Common myeloid progenitor, CD34-positive (primary cell): ENCODE data around the gene SYCP1.
A peak's percentile ranks its signal among the peaks of the same experiment; 100 is the strongest.
"Not testable (repeated sequence)": the region's sequence is repeated elsewhere in the genome, so short reads cannot be mapped to it uniquely, and the experiment has no call there.

ENCODE experiments used
- CTCF ChIA-PET: fragments of 350-600 bp; sonication (Branson Sonifier 250); formaldehyde crosslinking; loops from one replicate; lab custom pipeline; 2021; ENCODE audit warnings: antibody characterized with exemption; lab: Charles Lee
- POLR2A ChIA-PET: fragments of 350-600 bp; sonication (Branson Sonifier 250); formaldehyde crosslinking; loops from one replicate; lab custom pipeline; 2021; ENCODE audit warnings: antibody characterized with exemption; lab: Charles Lee
- DNase-seq, 3 donors: peaks; one replicate each; pipeline versions ENCODE4 v3.0.0 to v3.0.0-alpha.2; 2013
- H3K27ac ChIP-seq, 2 experiments: 1 replicate in 1 of 2; 2 replicates in 1 of 2; pipeline ENCODE4 v1.7.0; 2013; ENCODE audit warnings: inconsistent platforms in 2 of 2, low read length in 2 of 2, mild to moderate bottlenecking in 2 of 2, low read depth in 1 of 2, moderate library complexity in 1 of 2; ENCODE audit not compliant: severe bottlenecking in 2 of 2, insufficient read depth in 1 of 2, poor library complexity in 1 of 2
- H3K27me3 ChIP-seq, 5 experiments: replicated peaks in 2 of 5; 1 replicate in 3 of 5; 2 replicates in 2 of 5; pipeline versions ENCODE4 v1.6.1 to v1.7.0; 2013; ENCODE audit warnings: low read length in 4 of 5, mild to moderate bottlenecking in 2 of 5, moderate library complexity in 2 of 5, inconsistent platforms in 1 of 5; ENCODE audit not compliant: insufficient read depth in 5 of 5, control insufficient read depth in 4 of 5
- H3K36me3 ChIP-seq, 4 experiments: 1 replicate in 2 of 4; 2 replicates in 2 of 4; pipeline versions ENCODE4 v1.6.1 to v1.7.0; 2013; ENCODE audit warnings: low read length in 3 of 4, control low read depth in 1 of 4, mild to moderate bottlenecking in 1 of 4; ENCODE audit not compliant: control insufficient read depth in 4 of 4, insufficient read depth in 4 of 4
- H3K4me1 ChIP-seq, 4 experiments: 1 replicate in 3 of 4; 2 replicates in 1 of 4; pipeline versions ENCODE4 v1.6.1 to v1.7.1; 2013; ENCODE audit warnings: low read length in 3 of 4, mild to moderate bottlenecking in 3 of 4, control low read depth in 1 of 4, inconsistent platforms in 1 of 4, moderate library complexity in 1 of 4; ENCODE audit not compliant: control insufficient read depth in 4 of 4, insufficient read depth in 4 of 4; ENCODE audit errors: control extremely low read depth in 1 of 4
- H3K4me3 ChIP-seq, 7 experiments: 1 replicate in 4 of 7; 2 replicates in 3 of 7; pipeline versions ENCODE4 v1.5.1 to v1.7.0; 2013; ENCODE audit warnings: mild to moderate bottlenecking in 7 of 7, low read length in 6 of 7, moderate library complexity in 6 of 7, inconsistent platforms in 2 of 7, low read depth in 2 of 7, control low read depth in 1 of 7; ENCODE audit not compliant: insufficient read depth in 4 of 7, control insufficient read depth in 1 of 7; ENCODE audit errors: extremely low read depth in 1 of 7
- H3K9me3 ChIP-seq, 5 experiments: 1 replicate in 4 of 5; 2 replicates in 1 of 5; pipeline versions ENCODE4 v1.6.1 to v1.7.1; 2013; ENCODE audit warnings: low read length in 4 of 5, mild to moderate bottlenecking in 2 of 5, inconsistent platforms in 1 of 5, low read depth in 1 of 5, moderate library complexity in 1 of 5; ENCODE audit not compliant: control insufficient read depth in 4 of 5, insufficient read depth in 2 of 5; ENCODE audit errors: control extremely low read depth in 1 of 5
- WGBS: methylation state at CpG from one replicate; pipeline ENCODE4 v1.1.5; 2013; ENCODE audit not compliant: insufficient coverage; 5-methylcytosine and 5-hydroxymethylcytosine counted together

SYCP1 gene

DNA sequence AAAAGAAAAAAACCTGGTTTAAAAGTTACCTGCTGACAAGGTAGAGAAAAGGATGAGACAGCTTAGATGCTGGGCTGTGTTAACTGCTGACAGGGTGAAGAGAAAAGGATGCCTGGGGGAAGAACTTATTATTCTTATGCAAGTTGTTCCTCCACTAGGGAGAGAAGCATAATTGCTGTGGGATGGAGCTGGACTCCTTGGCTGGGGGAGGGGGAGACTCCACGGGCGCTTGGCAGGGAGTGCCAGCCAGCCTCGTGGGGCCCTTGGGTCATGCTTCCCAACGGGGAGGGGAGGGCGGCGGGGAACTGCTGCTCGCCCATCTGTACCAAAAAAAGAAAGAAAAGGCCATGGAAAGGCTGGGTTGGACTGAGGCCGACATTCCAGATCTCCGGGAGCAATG is 47.2 kb downstream of the SYCP1 start:
- no peak overlapping the region for H3K27ac ChIP-seq
- H3K9me3 ChIP-seq = peaks cover 0 to 2% (median 0%) of the 10 kb centered on the region in 5 experiments
- DNase-seq = no peak
- H3K4me3 ChIP-seq = no peak overlapping the region
- 88% methylated on average over 9 of the region's 9 CpGs for WGBS
- no peaks in the 10 kb centered on the region for H3K27me3 ChIP-seq
- no peaks in the 10 kb centered on the region for H3K36me3 ChIP-seq
- POLR2A ChIA-PET = no interaction called here
- H3K4me1 ChIP-seq = no peaks in the 10 kb centered on the region
- CTCF ChIA-PET = no interaction called here

DNA sequence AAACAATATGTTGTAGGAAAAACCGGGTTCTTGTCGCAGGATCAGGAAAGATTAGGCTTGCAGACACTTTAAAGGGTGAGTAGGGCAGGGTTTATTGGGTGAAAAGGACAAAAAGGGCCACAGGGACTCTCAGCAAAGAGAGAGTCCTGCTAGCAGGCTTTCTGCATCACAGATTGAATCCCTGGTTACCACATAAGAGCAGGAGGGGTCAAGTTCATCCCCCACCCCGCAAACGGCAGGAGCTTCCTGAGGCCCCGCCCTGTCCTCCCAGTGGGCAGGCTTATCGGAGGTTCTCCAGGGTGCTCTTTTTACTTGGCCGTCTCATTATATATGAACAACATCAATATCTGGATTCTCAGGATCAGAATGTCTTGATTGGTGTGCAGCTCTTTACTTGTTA is 47.7 kb downstream of the SYCP1 start:
- ChIA-PET POLR2A (no interaction called here), CTCF (no interaction called here)
- Histone ChIP-seq H3K36me3 (no peaks in the 10 kb centered on the region), H3K4me1 (no peaks in the 10 kb centered on the region), H3K27ac (no peak overlapping the region), H3K27me3 (no peaks in the 10 kb centered on the region), H3K9me3 (peaks cover 0 to 2% (median 0%) of the 10 kb centered on the region in 5 experiments), H3K4me3 (no peak overlapping the region)
- WGBS = 61% methylated on average over 2 of the region's 7 CpGs
- DNase-seq = no peak

DNA sequence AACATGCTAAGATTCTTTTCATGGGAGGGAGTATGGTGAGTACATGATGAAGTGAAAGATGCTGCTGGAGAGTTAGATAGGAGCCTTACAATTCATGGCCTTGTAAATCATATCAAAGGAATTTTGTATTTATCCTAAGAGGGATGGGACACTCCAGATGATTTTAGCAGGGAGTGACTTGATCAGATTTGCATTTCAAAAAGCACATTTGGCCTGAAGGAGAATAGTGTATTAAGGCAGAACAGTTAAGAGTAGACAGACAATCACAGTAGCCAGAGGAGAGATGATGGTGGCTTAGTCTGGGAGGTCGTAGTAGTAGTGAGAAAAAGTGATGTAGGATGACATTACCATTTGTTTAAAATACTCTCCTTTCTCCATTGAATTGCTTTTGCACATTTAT is 48.8 kb downstream of the SYCP1 start:
- POLR2A ChIA-PET = no interaction called here
- CTCF ChIA-PET = no interaction called here

DNA sequence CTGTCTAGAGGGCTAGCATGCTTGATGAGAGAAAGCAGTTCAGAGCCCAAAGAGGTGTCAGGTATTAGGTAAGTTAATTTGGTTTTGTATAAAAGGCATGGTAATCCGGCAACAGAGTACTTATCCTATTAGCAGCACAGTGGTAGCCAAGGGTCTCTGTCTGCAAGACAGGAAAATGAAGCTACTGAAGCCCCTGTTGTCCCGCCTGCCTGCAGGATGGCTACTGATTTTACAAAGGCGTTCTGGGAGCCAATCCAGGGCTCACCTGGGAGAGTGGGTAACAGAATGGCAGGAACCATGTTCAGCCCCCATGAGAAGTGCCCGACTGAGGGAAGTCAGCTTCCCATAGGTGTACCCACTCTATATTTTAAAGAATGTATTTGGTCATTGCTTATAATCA is 61.1 kb downstream of the SYCP1 start:
- H3K36me3 ChIP-seq, H3K9me3 ChIP-seq, DNase-seq, H3K4me1 ChIP-seq, H3K27ac ChIP-seq, CTCF ChIA-PET, POLR2A ChIA-PET, H3K27me3 ChIP-seq, H3K4me3 ChIP-seq: not testable (repeated sequence)
- 93% methylated on average over 2 of the region's 4 CpGs for WGBS

More for the DNA sequence above, 48.8 kb downstream of the SYCP1 start:
- Histone ChIP-seq H3K27me3 (no peaks in the 10 kb centered on the region), H3K4me1 (no peaks in the 10 kb centered on the region), H3K36me3 (no peaks in the 10 kb centered on the region), H3K4me3 (no peak overlapping the region), H3K9me3 (peaks cover 0 to 2% (median 0%) of the 10 kb centered on the region in 5 experiments), H3K27ac (no peak overlapping the region)
- WGBS = no CpG with 5 or more reads among the region's 1 CpG
- DNase-seq = no peak

DNA sequence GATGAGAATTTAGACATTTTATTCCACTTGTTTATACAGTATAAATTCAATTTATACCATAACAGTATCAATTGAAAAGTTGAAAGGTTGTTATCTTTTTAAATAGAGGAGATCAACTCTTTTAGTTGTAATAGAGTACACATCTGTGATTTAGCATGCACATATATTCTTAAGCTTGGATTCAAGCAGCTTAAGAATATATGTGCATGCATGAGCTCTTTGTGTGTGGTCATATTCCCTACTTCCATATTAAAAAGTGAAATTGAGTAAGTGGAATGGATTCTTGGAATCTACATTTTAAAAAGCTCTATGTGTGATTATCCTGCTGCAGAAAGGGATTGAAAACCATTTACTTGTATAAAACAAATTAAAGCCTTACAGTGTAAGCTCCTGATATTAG is 71.9 kb downstream of the SYCP1 start:
- CTCF ChIA-PET = no interaction called here
- H3K27me3 ChIP-seq = no peaks in the 10 kb centered on the region
- H3K27ac ChIP-seq = no peak overlapping the region
- no peak for DNase-seq
- H3K4me1 ChIP-seq = no peaks in the 10 kb centered on the region
- POLR2A ChIA-PET = no interaction called here
- H3K36me3 ChIP-seq = no peaks in the 10 kb centered on the region
- peaks cover 0 to 2% (median 0%) of the 10 kb centered on the region in 5 experiments for H3K9me3 ChIP-seq
- H3K4me3 ChIP-seq = no peak overlapping the region

DNA sequence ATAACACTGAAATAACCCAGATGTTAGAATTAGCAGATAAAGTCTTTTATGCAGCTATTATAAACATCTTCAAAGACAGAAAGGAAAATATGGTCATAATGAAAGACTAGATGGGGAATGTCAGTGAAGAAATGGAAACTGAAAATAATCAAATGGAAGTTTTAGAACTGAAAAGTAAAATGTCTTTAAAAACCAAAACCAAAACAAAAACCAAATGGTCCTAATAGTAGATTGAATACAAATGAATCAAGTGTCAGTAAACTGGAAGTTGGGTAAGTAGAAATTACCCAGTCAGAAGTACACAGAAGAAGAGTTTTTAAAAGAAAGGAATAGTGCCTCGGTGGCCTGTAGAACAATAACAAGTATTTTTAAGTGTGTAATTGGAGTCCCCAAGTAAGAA is 72.7 kb downstream of the SYCP1 start:
- no peaks in the 10 kb centered on the region for H3K4me1 ChIP-seq
- peaks cover 0 to 3% (median 0%) of the 10 kb centered on the region in 5 experiments for H3K9me3 ChIP-seq
- H3K27me3 ChIP-seq = no peaks in the 10 kb centered on the region
- DNase-seq = no peak
- no peak overlapping the region for H3K4me3 ChIP-seq
- no peaks in the 10 kb centered on the region for H3K36me3 ChIP-seq
- POLR2A ChIA-PET = no interaction called here
- 100% methylated on average over 1 of the region's 1 CpG for WGBS
- H3K27ac ChIP-seq = no peak overlapping the region
- CTCF ChIA-PET = no interaction called here

DNA sequence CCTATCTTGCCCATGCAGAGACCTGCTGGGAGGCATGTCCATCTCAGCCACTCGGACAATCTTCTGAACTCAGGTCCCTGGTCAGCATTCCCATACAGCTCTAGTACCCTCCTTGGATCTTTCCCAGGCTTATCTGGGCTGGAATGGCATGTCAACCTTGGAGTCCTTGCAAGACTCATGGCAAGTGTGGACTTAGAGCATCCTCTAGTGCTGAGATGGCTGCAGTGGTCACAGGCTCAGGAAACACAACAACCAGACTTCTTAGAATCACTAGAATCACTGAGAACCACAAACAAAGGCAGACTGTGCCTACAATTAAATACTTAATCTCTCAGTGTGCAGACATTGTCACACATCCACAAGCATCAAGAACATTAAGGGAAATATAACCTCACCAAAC is 101.9 kb downstream of the SYCP1 start:
- Histone ChIP-seq H3K9me3 (no peaks in the 10 kb centered on the region), H3K4me3 (no peak overlapping the region), H3K4me1 (no peaks in the 10 kb centered on the region), H3K27me3 (no peaks in the 10 kb centered on the region), H3K36me3 (no peaks in the 10 kb centered on the region), H3K27ac (no peak overlapping the region)
- ChIA-PET POLR2A (no interaction called here), CTCF (no interaction called here)
- DNase-seq = peak in 2 of 3 donors; percentile 6 to 7
- 67% methylated on average over 1 of the region's 1 CpG for WGBS
